SK-N-SH (cell line): Measurements from ENCODE around the gene GCC1. TPM values are rescaled to one million over a fixed set of nuclear protein-coding genes. Genes with fewer than 3 reads are reported as not detected.
A peak's percentile ranks its signal among the peaks of the same experiment; 100 is the strongest.

Experiments
- CTCF ChIA-PET: fragments of 300-600, 350-600 bp; formaldehyde crosslinking; extraction: SDS; loops from one replicate; lab custom pipeline; 2021; lab: Yijun Ruan, JAX
- POLR2A ChIA-PET: fragments of 350-600 bp; sonication (Branson Sonifier 250); formaldehyde crosslinking; extraction: SDS; loops from one replicate; lab custom pipeline; 2020; ENCODE audit warnings: antibody characterized with exemption, inconsistent platforms; lab: Yijun Ruan, JAX
- DNase-seq: peaks from one replicate; pipeline ENCODE4 v3.0.0; 2012
- H2AFZ ChIP-seq: fragments of 200-600 bp; sonication (generic); 2 replicates; pipeline ENCODE4 v1.8.1; 2016; ENCODE audit warnings: antibody characterized with exemption, mild to moderate bottlenecking, low read depth
- H3F3A ChIP-seq: fragments of 200-600 bp; sonication (generic); replicated peaks from 2 replicates; pipeline ENCODE3; 2016; ENCODE audit warnings: antibody characterized with exemption, mild to moderate bottlenecking; ENCODE audit not compliant: insufficient read depth
- H3K27ac ChIP-seq, 2 experiments: fragments of 200-500 bp in 1 of 2; fragments of 200-600 bp in 1 of 2; sonication (Bioruptor generic) in 1 of 2; sonication (generic), shearing (Covaris generic) in 1 of 2; 2 replicates each; pipeline versions ENCODE4 v1.5.1 to v1.6.1; 2014 to 2016; ENCODE audit warnings: low read depth in 2 of 2, inconsistent platforms in 1 of 2, low read length in 1 of 2, mild to moderate bottlenecking in 1 of 2, mixed read lengths in 1 of 2
- H3K27me3 ChIP-seq: fragments of 200-600 bp; sonication (generic), shearing (Covaris generic); 2 replicates; pipeline ENCODE4 v1.6.1; 2016; ENCODE audit warnings: mixed run types; ENCODE audit not compliant: insufficient read depth
- H3K36me3 ChIP-seq, 2 experiments: fragments of 200-500 bp in 1 of 2; fragments of 200-600 bp in 1 of 2; sonication (Bioruptor generic) in 1 of 2; sonication (generic) in 1 of 2; replicated peaks in 1 of 2; 2 replicates each; pipeline versions ENCODE3 to v1.5.1; 2014 to 2016; ENCODE audit warnings: low read length in 1 of 2, mild to moderate bottlenecking in 1 of 2; ENCODE audit not compliant: insufficient read depth in 2 of 2, control insufficient read depth in 1 of 2
- H3K4me1 ChIP-seq, 2 experiments: fragments of 200-500 bp in 1 of 2; fragments of 200-600 bp in 1 of 2; sonication (Bioruptor generic) in 1 of 2; sonication (generic), shearing (Covaris generic) in 1 of 2; 2 replicates each; pipeline versions ENCODE4 v1.5.1 to v1.6.1; 2014 to 2016; ENCODE audit warnings: low read depth in 1 of 2, low read length in 1 of 2, mixed run types in 1 of 2; ENCODE audit not compliant: insufficient read depth in 2 of 2, control insufficient read depth in 1 of 2
- H3K4me2 ChIP-seq: fragments of 200-600 bp; sonication (generic), shearing (Covaris generic); 2 replicates; pipeline ENCODE4 v1.6.1; 2017; ENCODE audit warnings: mixed run types
- H3K4me3 ChIP-seq, 2 experiments: fragments of 200-500 bp in 1 of 2; fragments of 200-600 bp in 1 of 2; sonication (Bioruptor generic) in 1 of 2; sonication (generic), shearing (Covaris generic) in 1 of 2; 2 replicates each; pipeline versions ENCODE4 v1.5.1 to v1.8.1; 2014 to 2016; ENCODE audit warnings: low read depth in 2 of 2, inconsistent platforms in 1 of 2, low read length in 1 of 2, mild to moderate bottlenecking in 1 of 2, mixed read lengths in 1 of 2, moderate library complexity in 1 of 2
- H3K79me2 ChIP-seq: fragments of 200-600 bp; sonication (generic); 2 replicates; pipeline ENCODE4 v1.8.1; 2017; ENCODE audit warnings: mild to moderate bottlenecking; ENCODE audit not compliant: insufficient read depth
- H3K9ac ChIP-seq: fragments of 200-600 bp; sonication (generic); 2 replicates; pipeline ENCODE4 v1.6.1; 2017; ENCODE audit warnings: mixed run types
- H3K9me2 ChIP-seq: fragments of 200-600 bp; sonication (generic); 2 replicates; pipeline ENCODE4 v1.6.1; 2017; ENCODE audit warnings: mixed run types
- H3K9me3 ChIP-seq: fragments of 200-600 bp; sonication (generic); 2 replicates; pipeline ENCODE4 v1.6.1; 2017; ENCODE audit warnings: mixed run types, mild to moderate bottlenecking, moderate library complexity
- H4K20me1 ChIP-seq: fragments of 200-600 bp; sonication (generic); 2 replicates; pipeline ENCODE4 v1.6.1; 2017; ENCODE audit warnings: mild to moderate bottlenecking, mixed run types; ENCODE audit not compliant: insufficient read depth
- CTCF ChIP-seq: fragments of 200-600 bp; sonication (generic); IDR thresholded peaks from 2 replicates; pipeline ENCODE4 v1.6.1; 2017; ENCODE audit warnings: antibody characterized with exemption, mild to moderate bottlenecking, moderate library complexity
- RAD21 ChIP-seq: IDR thresholded peaks from 2 replicates; pipeline ENCODE4 v1.6.1; 2012; ENCODE audit warnings: mild to moderate bottlenecking, low read length
- REST ChIP-seq: IDR thresholded peaks from 2 replicates; pipeline ENCODE4 v1.6.1; 2012; ENCODE audit warnings: mild to moderate bottlenecking, low read depth, low read length, moderate library complexity
- SMC3 ChIP-seq: IDR thresholded peaks from 2 replicates; pipeline ENCODE4 v1.6.1; 2012; ENCODE audit warnings: low read depth, low read length, improper control_type of control experiment
- TCF12 ChIP-seq: IDR thresholded peaks from 2 replicates; pipeline ENCODE4 v1.4.0; 2012
- WGBS: methylation state at CpG from one replicate; pipeline ENCODE4 v1.1.6; 2017; ENCODE audit warnings: low lambda C conversion rate; 5-methylcytosine and 5-hydroxymethylcytosine counted together
- polyA plus RNA-seq, 3 experiments: library from polyadenylated mRNA; depleted of rRNA; stranded (reverse); fragments of >200 nt; gene quantifications; 2 replicates each; pipeline ENCODE4 v1.2.3, GENCODE V29; 2012

The GCC1 gene
- polyA plus RNA-seq, 1 of the 3 experiments (the other 2 are of a cell fraction) = 8.4 TPM

DNA sequence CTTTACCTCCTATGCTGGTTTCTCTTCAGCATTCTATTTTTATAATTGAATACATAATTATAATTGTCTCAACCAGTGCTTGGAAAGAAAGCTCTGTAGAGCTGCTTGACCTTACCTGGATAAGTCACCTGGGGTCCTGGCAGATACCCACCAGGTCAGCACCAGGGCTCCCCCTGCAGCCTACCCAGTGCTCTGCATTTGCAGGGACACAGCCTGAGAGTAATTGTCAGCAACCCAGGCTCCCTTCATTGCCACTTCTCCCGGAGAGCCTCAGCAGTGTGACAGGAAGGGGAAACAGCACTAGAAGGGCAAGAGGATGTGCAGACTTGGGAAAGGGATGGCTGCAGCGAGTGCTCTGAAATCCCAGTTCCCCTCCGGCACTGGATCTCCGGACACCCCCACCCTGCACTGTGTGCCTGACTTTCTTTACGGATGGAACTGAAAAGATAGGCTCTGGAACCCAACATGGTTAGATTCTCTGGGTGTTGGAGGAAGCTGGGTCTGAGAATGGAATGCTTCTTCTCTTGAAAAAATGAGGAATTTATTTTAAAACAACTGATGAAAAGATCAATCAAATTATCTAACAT lies 44.0 kb upstream of the GCC1 start:
- Histone ChIP-seq H3K79me2 (no peaks in the 10 kb centered on the region), H3K9me2 (no peaks in the 10 kb centered on the region)
- TF ChIP-seq CTCF (peak; percentile 55), RAD21 (peak; percentile 58), TCF12 (no peak), SMC3 (peak; percentile 18)
- TF ChIP-seq, all 33 proteins: peak for 3
- Histone ChIP-seq H3K9ac (no peak overlapping the region), H4K20me1 (no peaks in the 10 kb centered on the region), H3K4me3 (no peak overlapping the region), H2AFZ (no peak overlapping the region), H3K4me1 (no peaks in the 10 kb centered on the region; a peak in 1 of 4 replicates), H3F3A (no peaks in the 10 kb centered on the region), H3K4me2 (no peak overlapping the region), H3K9me3 (no peaks in the 10 kb centered on the region), H3K27me3 (no peaks in the 10 kb centered on the region), H3K36me3 (no peaks in the 10 kb centered on the region), H3K27ac (no peak overlapping the region)
- ChIA-PET POLR2A (no interaction called here), CTCF (interaction anchor here (0.8 to 1.9 kb wide), 11 partner anchors 9 to 535 kb away, joined by 3 to 8 read pairs (median 3); partner anchors contain the start of gene GCC1)
- 53% methylated on average over 5 of the region's 5 CpGs for WGBS
- DNase-seq = peak; percentile 58

- Histone ChIP-seq H2AFZ (no peak overlapping the region), H3K4me1 (no peaks in the 10 kb centered on the region; a peak in 1 of 4 replicates), H4K20me1 (no peaks in the 10 kb centered on the region), H3F3A (no peaks in the 10 kb centered on the region), H3K9me3 (no peaks in the 10 kb centered on the region), H3K4me3 (no peak overlapping the region), H3K79me2 (no peaks in the 10 kb centered on the region), H3K9me2 (no peaks in the 10 kb centered on the region), H3K27me3 (no peaks in the 10 kb centered on the region; the same call in 1 of the 2 replicates), H3K27ac (no peak overlapping the region), H3K9ac (no peak overlapping the region), H3K36me3 (no peaks in the 10 kb centered on the region), H3K4me2 (no peak overlapping the region)
- ChIA-PET CTCF (interaction anchor here (0.8 to 1.9 kb wide), 13 partner anchors 8 to 580 kb away, joined by 3 to 8 read pairs (median 3); partner anchors contain the start of gene GCC1), POLR2A (no interaction called here)
- WGBS = 55% methylated on average over 3 of the region's 3 CpGs
- TF ChIP-seq CTCF = peak; percentile 32
- no peak for TF ChIP-seq REST
- DNase-seq = no peak
These were observed 43.0 kb upstream of the GCC1 start for GRCh38 chr7:127628445-127628844.
